ENCODE data around the gene UCN3.

The UCN3 gene

GRCh38 chr10:5364890-5365338 lies at the start of gene UCN3:
UCN3 (plus strand) TSS chr10:5364966; CDS start chr10:5373721, 8,755 bp downstream.
- DNase-seq = no peak

- DNase-seq = no peak
Measured at GRCh38 chr10:5317547-5318107, 47.1 kb upstream of the UCN3 start.

- DNase-seq = no peak
Measured at GRCh38 chr10:5318148-5318547, 46.6 kb upstream of the UCN3 start.

- DNase-seq = no peak
Measured at GRCh38 chr10:5319863-5320262, 44.9 kb upstream of the UCN3 start.

GRCh38 chr10:5321273-5321672 lies 43.5 kb upstream of the UCN3 start:
- no peak for DNase-seq

- no peak for DNase-seq
Measured at GRCh38 chr10:5323446-5323845, 41.3 kb upstream of the UCN3 start.

- no peak for DNase-seq
Measured at GRCh38 chr10:5325076-5325475, 39.7 kb upstream of the UCN3 start.

GRCh38 chr10:5334196-5334880 lies 30.4 kb upstream of the UCN3 start:
- DNase-seq = no peak

- DNase-seq = no peak
Measured at GRCh38 chr10:5338010-5338409, 26.8 kb upstream of the UCN3 start.

- DNase-seq = no peak
Measured at GRCh38 chr10:5343092-5343491, 21.7 kb upstream of the UCN3 start.

GRCh38 chr10:5343561-5343960 lies 21.2 kb upstream of the UCN3 start:
- no peak for DNase-seq

GRCh38 chr10:5343979-5344378 lies 20.8 kb upstream of the UCN3 start:
- no peak for DNase-seq

GRCh38 chr10:5344746-5345145 lies 20.0 kb upstream of the UCN3 start:
- no peak for DNase-seq

GRCh38 chr10:5346881-5347280 lies 17.9 kb upstream of the UCN3 start:
- DNase-seq = no peak

- DNase-seq = no peak
Measured at GRCh38 chr10:5349362-5349761, 15.4 kb upstream of the UCN3 start.

GRCh38 chr10:5354068-5354467 lies 10.7 kb upstream of the UCN3 start:
- no peak for DNase-seq

- DNase-seq = no peak
Measured at GRCh38 chr10:5355594-5356301, 9.0 kb upstream of the UCN3 start.

- DNase-seq = no peak
Measured at GRCh38 chr10:5356302-5356763, 8.4 kb upstream of the UCN3 start.

- DNase-seq = no peak
Measured at GRCh38 chr10:5360318-5360915, 4.3 kb upstream of the UCN3 start.

GRCh38 chr10:5361966-5362365 lies 2.8 kb upstream of the UCN3 start:
- DNase-seq = no peak

GRCh38 chr10:5362873-5363272 lies 1.9 kb upstream of the UCN3 start:
- no peak for DNase-seq

GRCh38 chr10:5364374-5364773 lies 392 bp upstream of the UCN3 start:
- no peak for DNase-seq

All from amygdala (tissue), 56 donors.